GM12872 (cell line): ENCODE results near the gene NABP1.

Source experiments
- CTCF ChIP-seq: IDR thresholded peaks from 3 replicates; pipeline ENCODE4 v1.5.1; 2011; ENCODE audit warnings: low read depth, mild to moderate bottlenecking, low read length, moderate library complexity; ENCODE audit not compliant: insufficient read depth

The NABP1 gene

GRCh38 chr2:191678437-191679100 is 633 bp downstream of the NABP1 start:
- no peak for TF ChIP-seq CTCF

GRCh38 chr2:191679818-191680600 is 2.1 kb downstream of the NABP1 start:
- no peak for TF ChIP-seq CTCF

- TF ChIP-seq CTCF = no peak
Measured at GRCh38 chr2:191680639-191681038, 2.7 kb downstream of the NABP1 start.

- no peak for TF ChIP-seq CTCF
Measured at GRCh38 chr2:191682126-191682525, 4.2 kb downstream of the NABP1 start.

GRCh38 chr2:191686066-191686465 is 8.1 kb downstream of the NABP1 start:
- TF ChIP-seq CTCF = no peak

GRCh38 chr2:191686729-191687128 is 8.8 kb downstream of the NABP1 start:
- no peak for TF ChIP-seq CTCF

GRCh38 chr2:191687867-191688266 is 9.9 kb downstream of the NABP1 start:
- TF ChIP-seq CTCF = no peak
